H1 (cell line): ENCODE results near the gene NOS3. TPM values are rescaled to one million over a fixed set of nuclear protein-coding genes. Genes with fewer than 3 reads are reported as not detected.

Experiments used
- CTCF ChIA-PET: fragments of 300-600 bp; sonication (Branson Sonifier 250); formaldehyde crosslinking; loops from one replicate; lab custom pipeline; 2021; ENCODE audit not compliant: partially characterized antibody; lab: Charles Lee
- POLR2A ChIA-PET: fragments of 300-600 bp; sonication (Branson Sonifier 250); formaldehyde crosslinking; loops from one replicate; lab custom pipeline; 2021; ENCODE audit warnings: inconsistent platforms; ENCODE audit not compliant: partially characterized antibody; lab: Charles Lee
- DNase-seq, 2 experiments: peaks; one replicate each; pipeline versions ENCODE4 v3.0.0 to v3.0.0-alpha.2; 2010 to 2022; ENCODE audit warnings: low spot score in 2 of 2, low read depth in 1 of 2, mixed read lengths in 1 of 2
- FAIRE-seq: peaks from 2 replicates; lab custom pipeline; 2011; peaks lifted over from hg19 to GRCh38; lab: Jason Lieb, UNC
- H2AFZ ChIP-seq: 2 replicates; pipeline ENCODE4 v1.8.1; 2012; ENCODE audit warnings: low read length, inconsistent platforms
- H2AK5ac ChIP-seq: 2 replicates; pipeline ENCODE4 v1.6.1; 2013; ENCODE audit warnings: low read depth, low read length
- H2BK120ac ChIP-seq: replicated peaks from 2 replicates; pipeline ENCODE3; 2013; ENCODE audit warnings: low read depth, low read length, inconsistent platforms
- H2BK12ac ChIP-seq: 2 replicates; pipeline ENCODE4 v1.6.1; 2013; ENCODE audit warnings: low read depth, low read length
- H2BK15ac ChIP-seq: 2 replicates; pipeline ENCODE4 v1.6.1; 2013; ENCODE audit warnings: low read length
- H2BK20ac ChIP-seq: 2 replicates; pipeline ENCODE4 v1.6.1; 2013; ENCODE audit warnings: low read length
- H2BK5ac ChIP-seq: 2 replicates; pipeline ENCODE4 v1.6.1; 2013; ENCODE audit warnings: low read depth, low read length
- H3K14ac ChIP-seq: 2 replicates; pipeline ENCODE4 v1.6.1; 2013; ENCODE audit warnings: inconsistent platforms; ENCODE audit not compliant: insufficient read length
- H3K18ac ChIP-seq: 2 replicates; pipeline ENCODE4 v1.6.1; 2013; ENCODE audit warnings: low read length; ENCODE audit errors: extremely low read depth
- H3K23ac ChIP-seq: 2 replicates; pipeline ENCODE4 v1.6.1; 2013; ENCODE audit warnings: inconsistent platforms; ENCODE audit not compliant: insufficient read length
- H3K23me2 ChIP-seq: 2 replicates; pipeline ENCODE4 v1.6.1; 2013; ENCODE audit warnings: low read depth, low read length
- H3K27ac ChIP-seq: 2 replicates; pipeline ENCODE4 v1.6.1; 2011; ENCODE audit warnings: low read depth, low read length, inconsistent platforms
- H3K27me3 ChIP-seq, 4 experiments: replicated peaks in 1 of 4; 1 replicate in 1 of 4; 2 replicates in 3 of 4; pipeline versions ENCODE4 v1.6.1 to v1.8.1; 2011 to 2013; ENCODE audit warnings: low read length in 3 of 4, mild to moderate bottlenecking in 3 of 4, inconsistent platforms in 2 of 4, mixed read lengths in 2 of 4, moderate library complexity in 1 of 4; ENCODE audit not compliant: control insufficient read depth in 3 of 4, insufficient read depth in 3 of 4; ENCODE audit errors: extremely low read depth in 1 of 4
- H3K36me3 ChIP-seq, 4 experiments: 2 replicates each; pipeline versions ENCODE4 v1.6.1 to v1.8.1; 2011 to 2013; ENCODE audit warnings: mild to moderate bottlenecking in 4 of 4, low read length in 3 of 4, moderate library complexity in 2 of 4, control low read depth in 1 of 4, inconsistent platforms in 1 of 4; ENCODE audit not compliant: insufficient read depth in 4 of 4, control insufficient read depth in 2 of 4
- H3K4ac ChIP-seq: replicated peaks from 2 replicates; pipeline ENCODE3; 2013; ENCODE audit warnings: low read length, low read depth, mixed read lengths, inconsistent platforms; ENCODE audit not compliant: insufficient read length
- H3K4me1 ChIP-seq, 4 experiments: replicated peaks in 1 of 4; 1 replicate in 1 of 4; 2 replicates in 3 of 4; pipeline versions ENCODE4 v1.6.1 to v1.8.1; 2011 to 2013; ENCODE audit warnings: low read length in 3 of 4, inconsistent platforms in 2 of 4, mixed read lengths in 1 of 4; ENCODE audit not compliant: insufficient read depth in 4 of 4, control insufficient read depth in 3 of 4
- H3K4me2 ChIP-seq, 2 experiments: 2 replicates each; pipeline versions ENCODE4 v1.6.1 to v1.8.1; 2011 to 2013; ENCODE audit warnings: low read depth in 2 of 2, low read length in 2 of 2, control low read depth in 1 of 2, inconsistent platforms in 1 of 2, mild to moderate bottlenecking in 1 of 2; ENCODE audit not compliant: insufficient read depth in 1 of 2
- H3K4me3 ChIP-seq, 4 experiments: fragments of 200-600, 300-600 bp in 1 of 4; sonication (generic), shearing (Covaris generic), sonication (Bioruptor Twin) in 1 of 4; 2 replicates each; pipeline versions ENCODE4 v1.5.1 to v1.8.1; 2011 to 2016; ENCODE audit warnings: low read length in 4 of 4, low read depth in 3 of 4, control low read depth in 2 of 4, inconsistent platforms in 2 of 4, mild to moderate bottlenecking in 2 of 4, mixed read lengths in 1 of 4, moderate library complexity in 1 of 4; ENCODE audit not compliant: insufficient read depth in 2 of 4; ENCODE audit errors: extremely low read depth in 1 of 4
- H3K56ac ChIP-seq: replicated peaks from 2 replicates; pipeline ENCODE3; 2013; ENCODE audit warnings: low read depth, mild to moderate bottlenecking, mixed read lengths, low read length, inconsistent platforms; ENCODE audit not compliant: insufficient read length
- H3K79me1 ChIP-seq: 2 replicates; pipeline ENCODE4 v1.6.1; 2013; ENCODE audit warnings: low read depth, low read length, control low read depth
- H3K79me2 ChIP-seq, 2 experiments: 2 replicates each; pipeline versions ENCODE4 v1.6.1 to v1.8.1; 2012 to 2013; ENCODE audit warnings: low read length in 2 of 2, mild to moderate bottlenecking in 2 of 2, inconsistent platforms in 1 of 2; ENCODE audit not compliant: insufficient read depth in 2 of 2, control insufficient read depth in 1 of 2
- H3K9ac ChIP-seq, 4 experiments: replicated peaks in 1 of 4; 1 replicate in 1 of 4; 2 replicates in 3 of 4; pipeline versions ENCODE4 v1.6.1 to v1.8.1; 2011 to 2013; ENCODE audit warnings: low read depth in 3 of 4, low read length in 3 of 4, control low read depth in 2 of 4, mild to moderate bottlenecking in 2 of 4, moderate library complexity in 2 of 4, inconsistent platforms in 1 of 4; ENCODE audit errors: extremely low read depth in 1 of 4
- H3K9me3 ChIP-seq, 2 experiments: 2 replicates each; pipeline versions ENCODE4 v1.6.1 to v1.8.1; 2012 to 2013; ENCODE audit warnings: mild to moderate bottlenecking in 2 of 2, moderate library complexity in 2 of 2, control low read depth in 1 of 2, inconsistent platforms in 1 of 2, low read depth in 1 of 2, low read length in 1 of 2, mixed read lengths in 1 of 2; ENCODE audit not compliant: insufficient read depth in 2 of 2
- H4K20me1 ChIP-seq, 2 experiments: replicated peaks in 1 of 2; 2 replicates each; pipeline versions ENCODE3 to v1.8.1; 2011 to 2013; ENCODE audit warnings: inconsistent platforms in 2 of 2, low read length in 2 of 2, mild to moderate bottlenecking in 1 of 2; ENCODE audit not compliant: insufficient read depth in 2 of 2, control insufficient read depth in 1 of 2
- H4K5ac ChIP-seq: 2 replicates; pipeline ENCODE4 v1.6.1; 2013; ENCODE audit warnings: low read length, low read depth, mixed read lengths, inconsistent platforms; ENCODE audit not compliant: insufficient read length
- H4K8ac ChIP-seq: 2 replicates; pipeline ENCODE4 v1.8.0; 2013; ENCODE audit warnings: mild to moderate bottlenecking, moderate library complexity, low read length, inconsistent platforms; ENCODE audit not compliant: insufficient read depth; ENCODE audit errors: extremely low read depth
- H4K91ac ChIP-seq: replicated peaks from 2 replicates; pipeline ENCODE3; 2013; ENCODE audit warnings: low read length, mixed read lengths, inconsistent platforms; ENCODE audit not compliant: insufficient read length
- WGBS, 2 experiments: shearing (Covaris generic) in 1 of 2; methylation state at CpG; one replicate each; pipeline versions ENCODE4 v1.1.6 to v1.1.7; 2013 to 2015; ENCODE audit warnings: low lambda C conversion rate in 2 of 2, mixed read lengths in 2 of 2, inconsistent platforms in 1 of 2, low coverage in 1 of 2, missing lambda C conversion rate in 1 of 2; ENCODE audit not compliant: insufficient replicate concordance in 2 of 2, insufficient coverage in 1 of 2, insufficient read length in 1 of 2; ENCODE audit errors: extremely low coverage in 1 of 2, missing lambda C conversion rate in 1 of 2; 5-methylcytosine and 5-hydroxymethylcytosine counted together
- polyA plus RNA-seq, 7 experiments: library from polyadenylated mRNA; depleted of rRNA in 3 of 7; stranded (reverse) in 5 of 7; unstranded in 2 of 7; fragments of >200 nt in 5 of 7; fragments of 200-250 nt in 2 of 7; gene quantifications; 1 replicate in 5 of 7; 2 replicates in 1 of 7; 4 replicates in 1 of 7; pipeline versions ENCODE4 v1.2.1 to v1.2.3, GENCODE V29; 2011 to 2013; ENCODE audit warnings: missing spikeins in 2 of 7, mixed read lengths in 2 of 7
- total RNA-seq: library from RNA; stranded (reverse); fragmentation: NEBNext Ultra II Directional; extraction: Animal tissue kit (Norgen Biotek cat#: 25700); gene quantifications from 2 replicates; pipeline ENCODE4 v1.2.1, GENCODE V29; 2021

Gene NOS3
- total and polyA plus RNA-seq, 2 of the 8 experiments (the other 6 are each of a cell fraction or from before 2014, with no cell fraction given): 4.4 to 16.2 TPM

DNA sequence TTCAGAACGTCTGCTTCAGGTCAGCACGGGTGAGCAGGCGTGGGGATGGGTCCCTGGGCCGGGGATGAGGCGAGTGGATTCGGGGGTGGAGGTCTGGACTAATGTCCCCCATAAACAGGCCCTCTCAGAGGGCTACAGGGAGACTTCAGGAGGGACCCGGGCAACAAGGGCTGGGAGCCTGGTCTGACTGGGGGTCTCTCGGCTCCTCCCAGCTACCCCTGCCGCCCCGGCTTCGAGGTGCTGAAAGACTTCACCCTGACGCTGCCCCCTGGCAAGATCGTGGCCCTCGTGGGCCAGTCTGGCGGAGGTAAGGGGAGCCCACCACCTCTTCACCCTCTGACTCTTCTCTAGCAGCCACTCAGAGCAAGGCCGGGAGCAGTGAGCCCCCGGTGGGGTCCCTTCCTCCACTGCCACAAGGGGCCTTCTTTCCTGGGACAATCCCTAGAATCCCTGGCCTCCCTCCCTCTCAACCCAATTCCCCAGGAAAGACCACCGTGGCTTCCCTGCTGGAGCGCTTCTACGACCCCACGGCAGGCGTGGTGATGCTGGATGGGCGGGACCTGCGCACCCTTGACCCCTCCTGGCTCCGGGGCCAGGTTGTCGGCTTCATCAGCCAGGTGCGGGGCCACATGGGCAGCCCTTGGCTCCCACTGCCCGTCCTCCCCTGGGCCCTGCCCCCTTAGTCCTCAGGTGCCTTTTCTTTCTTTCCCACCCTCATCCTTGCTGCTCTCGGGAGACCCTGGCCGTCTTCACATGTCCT, 50.0 kb downstream of the NOS3 start:
- FAIRE-seq (no peak), DNase-seq (no peak)
- Histone ChIP-seq H4K91ac (no peak overlapping the region), H3K14ac (no peak overlapping the region), H3K4me3 (no peak overlapping the region), H2AK5ac (no peak overlapping the region), H3K79me1 (no peaks in the 10 kb centered on the region), H3K9me3 (no peaks in the 10 kb centered on the region), H3K79me2 (no peaks in the 10 kb centered on the region), H3K56ac (no peak overlapping the region), H3K23ac (no peak overlapping the region), H3K4me2 (no peak overlapping the region), H4K8ac (no peak overlapping the region; the same call in 1 of the 2 replicates), H3K27ac (no peak overlapping the region), H2BK5ac (no peak overlapping the region), H3K9ac (no peak overlapping the region), H4K5ac (no peak overlapping the region), H2BK15ac (no peak overlapping the region), H3K27me3 (no peaks in the 10 kb centered on the region; a peak in 1 of 7 replicates), H4K20me1 (peaks cover 0 to 5% of the 10 kb centered on the region in 2 experiments), H3K18ac (no peak overlapping the region), H2BK120ac (no peak overlapping the region), H3K4ac (no peak overlapping the region), H2BK12ac (no peak overlapping the region), H2BK20ac (no peak overlapping the region), H3K23me2 (no peaks in the 10 kb centered on the region), H3K4me1 (no peaks in the 10 kb centered on the region), H2AFZ (no peak overlapping the region), H3K36me3 (no peaks in the 10 kb centered on the region; a peak in 1 of 8 replicates)
- 93% methylated on average over 30 of the region's 30 CpGs; no CpG with 5 or more reads in 1 of the 2 experiments for WGBS, 2 experiments
- CTCF ChIA-PET: interaction anchor here (1.0 to 2.2 kb wide), 5 partner anchors 8 to 70 kb away, joined by 3 to 6 read pairs (median 6); partner anchors contain the start of gene CDK5
- POLR2A ChIA-PET: interaction anchor here (0.6 to 1.8 kb wide), 3 partner anchors 36 to 168 kb away, joined by 3 to 4 read pairs (median 3); no protein-coding TSS in a partner anchor
